Activated T-helper 1 cell treated with Interleukin-2 at 50 U/mL for 16 hours (primary cell): ENCODE measurements around the gene FAM199X.

Source experiments
- DNase-seq: peaks from one replicate; pipeline ENCODE4 v3.0.0-alpha.2; 2020; ENCODE audit warnings: low read depth

Gene FAM199X

GRCh38 chrX:104165894-104166734, at the start of gene FAM199X:
FAM199X (plus strand) TSS chrX:104166453; CDS start chrX:104166786, 333 bp downstream.
- peak; percentile 76 for DNase-seq

- DNase-seq: no peak
These were observed 48.5 kb upstream of the FAM199X start for GRCh38 chrX:104117759-104118158.

- DNase-seq: no peak
These were observed 47.5 kb upstream of the FAM199X start for GRCh38 chrX:104118765-104119164.

- DNase-seq: no peak
These were observed 43.4 kb upstream of the FAM199X start for GRCh38 chrX:104122829-104123228.

- no peak for DNase-seq
These were observed 39.4 kb upstream of the FAM199X start for GRCh38 chrX:104126856-104127255.

GRCh38 chrX:104130808-104131207, 35.4 kb upstream of the FAM199X start:
- DNase-seq: no peak

GRCh38 chrX:104134583-104135261, 31.5 kb upstream of the FAM199X start:
- DNase-seq: no peak

- DNase-seq: no peak
These were observed 30.6 kb upstream of the FAM199X start for GRCh38 chrX:104135677-104136076.

- peak; percentile 18 for DNase-seq
These were observed 29.8 kb upstream of the FAM199X start for GRCh38 chrX:104136241-104137019.

GRCh38 chrX:104137496-104137895, 28.8 kb upstream of the FAM199X start:
- no peak for DNase-seq

- DNase-seq: no peak
These were observed 25.0 kb upstream of the FAM199X start for GRCh38 chrX:104141087-104141760.

GRCh38 chrX:104151037-104151436, 15.2 kb upstream of the FAM199X start:
- no peak for DNase-seq

GRCh38 chrX:104156630-104157529, 9.4 kb upstream of the FAM199X start, which contains the start of gene SLC25A53:
SLC25A53 (minus strand) TSS chrX:104157009; CDS start chrX:104105257, 51,752 bp downstream.
- DNase-seq: peak; percentile 49

GRCh38 chrX:104166735-104167436, 633 bp downstream of the FAM199X start:
- no peak for DNase-seq

- DNase-seq: no peak
These were observed 1.9 kb downstream of the FAM199X start for GRCh38 chrX:104168127-104168526.

GRCh38 chrX:104172121-104172520, 5.9 kb downstream of the FAM199X start:
- DNase-seq: no peak

- no peak for DNase-seq
These were observed 6.5 kb downstream of the FAM199X start for GRCh38 chrX:104172788-104173187.

GRCh38 chrX:104173841-104174240, 7.6 kb downstream of the FAM199X start:
- DNase-seq: no peak

GRCh38 chrX:104183685-104184084, 17.4 kb downstream of the FAM199X start:
- no peak for DNase-seq

GRCh38 chrX:104187931-104188330, 21.7 kb downstream of the FAM199X start:
- no peak for DNase-seq
